ENCODE results near the gene CPHXL2. TPM values are rescaled to one million over a fixed set of nuclear protein-coding genes. Genes with fewer than 3 reads are reported as not detected.

The CPHXL2 gene
- total RNA-seq, 1 donor from 2014 or later, result not detected

- Mint-ChIP-seq H3K4me1 (ENCODE audit: unreplicated experiment) (no peaks in the 10 kb centered on the region), H3K9me3 (ENCODE audit: unreplicated experiment) (peaks cover 16% of the 10 kb centered on the region)
These were observed 10.6 kb upstream of the CPHXL2 start for GRCh38 chr16:75687361-75687760.

GRCh38 chr16:75682308-75682707 is 5.5 kb upstream of the CPHXL2 start:
- DNase-seq (ENCODE audit: extremely low spot score, unreplicated experiment), result peak; percentile 66
- H3K9me3 Mint-ChIP-seq (ENCODE audit: unreplicated experiment), result peaks cover 19% of the 10 kb centered on the region
- no peak overlapping the region for H3K4me3 Mint-ChIP-seq (ENCODE audit: unreplicated experiment)
- no peak overlapping the region for H3K27ac Mint-ChIP-seq (ENCODE audit: unreplicated experiment)
- no peaks in the 10 kb centered on the region for H3K36me3 Mint-ChIP-seq (ENCODE audit: unreplicated experiment)
- no peaks in the 10 kb centered on the region for H3K4me1 Mint-ChIP-seq (ENCODE audit: unreplicated experiment)
- peaks cover 3% of the 10 kb centered on the region for H3K27me3 Mint-ChIP-seq (ENCODE audit: unreplicated experiment)
- TF ChIP-seq, protein P1, sequence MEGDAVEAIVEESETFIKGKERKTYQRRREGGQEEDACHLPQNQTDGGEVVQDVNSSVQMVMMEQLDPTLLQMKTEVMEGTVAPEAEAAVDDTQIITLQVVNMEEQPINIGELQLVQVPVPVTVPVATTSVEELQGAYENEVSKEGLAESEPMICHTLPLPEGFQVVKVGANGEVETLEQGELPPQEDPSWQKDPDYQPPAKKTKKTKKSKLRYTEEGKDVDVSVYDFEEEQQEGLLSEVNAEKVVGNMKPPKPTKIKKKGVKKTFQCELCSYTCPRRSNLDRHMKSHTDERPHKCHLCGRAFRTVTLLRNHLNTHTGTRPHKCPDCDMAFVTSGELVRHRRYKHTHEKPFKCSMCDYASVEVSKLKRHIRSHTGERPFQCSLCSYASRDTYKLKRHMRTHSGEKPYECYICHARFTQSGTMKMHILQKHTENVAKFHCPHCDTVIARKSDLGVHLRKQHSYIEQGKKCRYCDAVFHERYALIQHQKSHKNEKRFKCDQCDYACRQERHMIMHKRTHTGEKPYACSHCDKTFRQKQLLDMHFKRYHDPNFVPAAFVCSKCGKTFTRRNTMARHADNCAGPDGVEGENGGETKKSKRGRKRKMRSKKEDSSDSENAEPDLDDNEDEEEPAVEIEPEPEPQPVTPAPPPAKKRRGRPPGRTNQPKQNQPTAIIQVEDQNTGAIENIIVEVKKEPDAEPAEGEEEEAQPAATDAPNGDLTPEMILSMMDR (IDR thresholded peaks at IDR 0.05), result no peak

More at GRCh38 chr16:75687361-75687760, 10.6 kb upstream of the CPHXL2 start:
- H3K36me3 Mint-ChIP-seq (ENCODE audit: unreplicated experiment), result no peaks in the 10 kb centered on the region
- TF ChIP-seq, protein P1 (IDR thresholded peaks at IDR 0.05), result no peak
- no peak overlapping the region for H3K27ac Mint-ChIP-seq (ENCODE audit: unreplicated experiment)
- no peak overlapping the region for H3K4me3 Mint-ChIP-seq (ENCODE audit: unreplicated experiment)
- no peak for DNase-seq (ENCODE audit: extremely low spot score, unreplicated experiment)
- peaks cover 3% of the 10 kb centered on the region for H3K27me3 Mint-ChIP-seq (ENCODE audit: unreplicated experiment)

GRCh38 chr16:75679366-75679765 is 2.6 kb upstream of the CPHXL2 start:
- H3K27me3 Mint-ChIP-seq (ENCODE audit: unreplicated experiment), result no peaks in the 10 kb centered on the region
- no peaks in the 10 kb centered on the region for H3K36me3 Mint-ChIP-seq (ENCODE audit: unreplicated experiment)
- H3K27ac Mint-ChIP-seq (ENCODE audit: unreplicated experiment), result no peak overlapping the region
- peaks cover 13% of the 10 kb centered on the region for H3K9me3 Mint-ChIP-seq (ENCODE audit: unreplicated experiment)
- no peaks in the 10 kb centered on the region for H3K4me1 Mint-ChIP-seq (ENCODE audit: unreplicated experiment)
- no peak for DNase-seq (ENCODE audit: extremely low spot score, unreplicated experiment)
- H3K4me3 Mint-ChIP-seq (ENCODE audit: unreplicated experiment), result no peak overlapping the region
- TF ChIP-seq, protein P1 (IDR thresholded peaks at IDR 0.05), result no peak

- Mint-ChIP-seq H3K4me3 (ENCODE audit: unreplicated experiment) (no peak overlapping the region), H3K4me1 (ENCODE audit: unreplicated experiment) (no peaks in the 10 kb centered on the region), H3K27me3 (ENCODE audit: unreplicated experiment) (no peaks in the 10 kb centered on the region), H3K27ac (ENCODE audit: unreplicated experiment) (no peak overlapping the region), H3K36me3 (ENCODE audit: unreplicated experiment) (peaks cover 6% of the 10 kb centered on the region), H3K9me3 (ENCODE audit: unreplicated experiment) (no peaks in the 10 kb centered on the region)
- TF ChIP-seq, protein P1 (IDR thresholded peaks at IDR 0.05), result no peak
- no peak for DNase-seq (ENCODE audit: extremely low spot score, unreplicated experiment)
These were observed 9.3 kb downstream of the CPHXL2 start for GRCh38 chr16:75667503-75667902.

DNA sequence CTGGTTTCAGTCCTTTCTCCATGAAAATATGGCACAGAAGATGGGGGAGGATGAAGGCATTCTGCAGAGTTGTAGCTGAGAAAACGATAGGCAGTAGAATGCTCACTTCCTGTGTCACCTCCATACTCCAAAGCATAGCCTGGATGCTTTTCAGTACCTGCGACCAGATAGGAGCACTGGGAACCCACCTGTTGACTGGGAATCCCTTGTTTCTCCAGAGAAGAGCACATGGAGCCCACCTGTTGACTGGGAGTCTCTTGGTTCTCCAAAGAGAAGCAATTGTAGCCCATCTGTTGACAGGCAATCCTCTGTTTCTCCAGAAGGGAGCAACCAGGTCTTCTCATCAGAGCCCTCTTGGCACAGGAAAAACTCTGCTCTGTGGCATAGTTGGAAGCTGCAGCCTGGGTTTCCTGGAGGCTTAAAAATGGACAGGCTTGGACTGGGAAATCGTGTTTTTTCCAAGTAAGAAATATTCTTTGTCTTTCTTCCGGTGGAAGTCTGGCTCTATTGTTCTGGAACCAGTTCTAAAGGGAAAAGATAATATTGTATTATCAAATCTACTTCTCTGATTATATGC is 16.0 kb downstream of the CPHXL2 start:
- Mint-ChIP-seq H3K27ac (ENCODE audit: unreplicated experiment) (no peak overlapping the region), H3K4me3 (ENCODE audit: unreplicated experiment) (no peak overlapping the region), H3K4me1 (ENCODE audit: unreplicated experiment) (no peaks in the 10 kb centered on the region), H3K9me3 (ENCODE audit: unreplicated experiment) (no peaks in the 10 kb centered on the region), H3K27me3 (ENCODE audit: unreplicated experiment) (no peaks in the 10 kb centered on the region), H3K36me3 (ENCODE audit: unreplicated experiment) (peaks cover 32% of the 10 kb centered on the region)
- TF ChIP-seq, protein P1 (IDR thresholded peaks at IDR 0.05), result no peak
- no peak for DNase-seq (ENCODE audit: extremely low spot score, unreplicated experiment)
